GM21528 (cell line): Measurements from ENCODE around the gene ARG2.
A peak's percentile ranks its signal among the peaks of the same experiment; 100 is the strongest.

Experiments
- ATAC-seq: cut with Tn5 transposase; IDR thresholded peaks from one replicate; pipeline ENCODE4 v1.9.1; 2021; ENCODE audit warnings: mild to moderate bottlenecking, moderate library complexity; ENCODE audit not compliant: unreplicated experiment, low FRiP score

The ARG2 gene

DNA sequence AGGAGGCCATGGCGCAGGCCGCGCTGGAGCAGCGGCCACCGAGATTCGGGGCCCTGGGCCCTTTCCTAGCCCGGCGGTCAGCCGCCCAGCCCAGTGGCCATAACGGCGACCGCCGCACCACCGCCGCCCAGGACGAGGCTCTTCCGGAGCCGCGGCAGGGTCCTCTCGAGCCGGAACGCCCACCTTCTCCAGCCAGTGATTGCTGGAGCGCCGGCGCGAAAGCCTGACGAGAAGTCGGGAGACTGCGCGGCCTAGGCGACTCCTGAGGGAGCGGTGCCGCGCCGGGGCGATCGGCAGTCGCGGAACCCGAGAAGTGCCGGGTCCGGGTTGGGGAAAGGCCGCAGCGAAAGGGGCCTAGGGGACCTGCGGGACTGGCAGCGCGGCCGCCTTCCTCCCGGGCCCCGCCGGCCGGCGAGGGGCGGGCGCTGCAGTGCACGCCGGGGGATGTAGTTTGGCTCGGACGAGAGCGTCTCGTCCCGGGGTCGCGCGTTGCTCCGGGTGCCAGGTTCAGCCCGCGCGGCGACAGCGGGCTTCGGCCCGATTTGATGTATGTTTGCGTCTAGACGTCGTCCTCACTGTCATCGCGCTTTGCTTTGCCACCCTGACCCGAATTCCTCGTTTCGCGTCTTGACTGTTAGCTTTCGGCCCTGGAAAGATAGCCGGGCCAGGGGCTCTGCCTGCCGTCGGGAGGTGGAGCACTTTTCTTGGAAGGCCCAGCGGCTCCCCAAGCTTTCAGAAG lies 54.9 kb downstream of the ARG2 start, which contains the start of gene VTI1B:
VTI1B (minus strand) TSS at position 153 of the 739 bp plus-strand sequence; CDS start at position 10, 143 bp downstream.
- peak; percentile 86 for ATAC-seq

GRCh38 chr14:67675219-67675582 lies 55.5 kb downstream of the ARG2 start:
- no peak for ATAC-seq

DNA sequence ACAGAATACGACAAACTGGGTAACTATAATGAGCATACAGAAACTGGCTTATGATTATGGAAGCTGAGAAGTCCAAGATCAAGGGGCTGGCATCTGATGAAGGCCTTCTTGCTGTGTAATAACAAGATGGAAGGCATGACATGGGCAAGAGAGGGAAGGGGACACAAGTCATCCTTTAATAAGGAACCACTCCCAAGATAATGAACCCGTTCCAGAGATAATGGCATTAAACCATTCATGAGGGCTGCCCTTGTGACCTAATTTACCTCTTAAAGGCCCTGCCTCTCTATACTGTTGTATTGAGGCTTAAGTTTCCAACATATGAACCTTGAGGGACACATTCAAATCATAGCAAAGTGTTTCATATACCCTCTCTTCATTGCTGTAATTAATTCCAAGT lies 59.3 kb downstream of the ARG2 start:
- no peak for ATAC-seq

- ATAC-seq = peak; percentile 89
Observed at GRCh38 chr14:67680121-67680602, 60.4 kb downstream of the ARG2 start.

DNA sequence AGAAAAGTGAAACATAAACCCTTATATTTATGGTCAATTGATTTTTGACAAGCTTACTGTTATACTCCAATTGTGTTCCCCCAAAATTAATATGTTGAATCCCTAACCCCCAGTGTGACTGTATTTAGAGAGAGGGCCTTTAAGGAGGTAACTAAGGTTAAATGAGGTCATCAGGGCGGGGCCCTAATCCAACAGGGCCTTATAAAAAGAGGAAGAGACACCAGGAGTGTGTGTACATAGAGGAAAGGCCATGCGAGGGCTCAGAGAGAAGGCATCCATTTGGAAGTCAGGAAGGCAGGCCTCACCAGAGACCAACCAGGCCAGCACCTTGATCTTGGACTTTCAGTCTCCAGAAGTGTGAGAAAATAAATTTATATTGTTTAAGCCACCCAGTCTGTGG lies 61.2 kb downstream of the ARG2 start:
- no peak for ATAC-seq

DNA sequence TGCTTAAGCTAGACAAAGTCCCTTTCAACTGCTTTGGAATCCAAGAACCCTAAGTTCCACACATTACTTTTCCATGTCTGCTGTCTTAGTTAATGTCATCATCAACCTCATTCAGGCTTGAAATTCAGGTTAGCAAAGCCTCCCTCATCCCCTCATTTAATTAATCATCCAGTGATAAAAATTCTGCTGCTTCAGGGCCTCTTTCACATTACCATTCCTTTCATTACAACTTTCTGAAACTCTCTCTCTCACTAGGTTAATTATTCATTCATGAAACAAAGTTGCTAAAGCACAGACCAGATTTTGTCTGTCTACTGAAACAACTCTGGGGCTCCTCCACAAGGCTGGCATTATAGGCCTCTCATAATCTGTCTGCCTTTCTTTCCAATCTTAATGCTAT lies 64.1 kb downstream of the ARG2 start:
- ATAC-seq = no peak

DNA sequence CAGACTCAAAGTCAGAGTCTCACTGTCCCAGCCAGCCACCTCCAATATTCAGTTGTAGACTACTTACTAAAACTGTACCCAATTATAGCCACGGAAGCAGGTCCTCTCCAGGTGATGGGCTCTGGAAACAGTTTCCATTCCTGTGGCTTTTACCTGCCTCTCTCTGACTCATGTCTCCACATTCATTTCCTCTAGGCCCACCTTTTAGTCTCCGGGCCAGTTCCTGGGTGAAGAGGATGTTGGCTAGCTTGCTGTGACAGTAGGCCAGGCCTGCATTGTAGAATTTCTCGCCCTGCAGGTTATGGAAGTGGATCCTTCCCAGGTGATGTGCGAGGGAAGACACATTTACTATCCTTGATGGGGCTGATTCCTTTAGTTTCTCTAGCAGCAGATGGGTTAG lies 70.3 kb downstream of the ARG2 start:
- no peak for ATAC-seq

DNA sequence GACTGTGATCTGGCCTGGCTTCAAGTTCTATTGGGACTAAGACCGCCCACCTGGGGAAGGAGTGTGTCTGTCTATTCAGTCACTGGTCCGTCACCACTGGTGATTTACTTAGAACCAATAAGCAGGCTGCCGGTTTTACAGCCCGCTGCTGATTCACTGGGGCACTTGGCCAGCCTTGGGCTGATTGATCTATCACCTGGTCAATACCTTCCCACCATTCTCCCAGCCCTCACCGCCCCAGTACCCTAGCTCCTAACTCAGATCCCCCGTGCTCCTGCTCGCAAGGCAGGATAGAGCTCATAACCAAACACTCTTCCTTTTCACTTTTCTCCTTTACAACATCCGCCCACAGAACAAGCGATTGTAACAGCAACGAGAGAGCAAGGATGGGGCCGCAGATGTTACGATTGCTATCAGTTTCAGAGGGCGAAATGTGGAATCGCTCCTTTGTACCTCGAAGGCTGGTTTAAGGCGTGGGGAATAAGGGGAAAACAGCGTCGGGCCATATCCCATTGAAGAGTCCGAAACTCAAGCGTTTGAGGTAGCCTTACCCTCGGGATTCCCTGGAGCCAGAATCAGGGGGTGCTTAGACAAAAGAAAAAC lies 75.2 kb downstream of the ARG2 start:
- peak; percentile 86 for ATAC-seq

DNA sequence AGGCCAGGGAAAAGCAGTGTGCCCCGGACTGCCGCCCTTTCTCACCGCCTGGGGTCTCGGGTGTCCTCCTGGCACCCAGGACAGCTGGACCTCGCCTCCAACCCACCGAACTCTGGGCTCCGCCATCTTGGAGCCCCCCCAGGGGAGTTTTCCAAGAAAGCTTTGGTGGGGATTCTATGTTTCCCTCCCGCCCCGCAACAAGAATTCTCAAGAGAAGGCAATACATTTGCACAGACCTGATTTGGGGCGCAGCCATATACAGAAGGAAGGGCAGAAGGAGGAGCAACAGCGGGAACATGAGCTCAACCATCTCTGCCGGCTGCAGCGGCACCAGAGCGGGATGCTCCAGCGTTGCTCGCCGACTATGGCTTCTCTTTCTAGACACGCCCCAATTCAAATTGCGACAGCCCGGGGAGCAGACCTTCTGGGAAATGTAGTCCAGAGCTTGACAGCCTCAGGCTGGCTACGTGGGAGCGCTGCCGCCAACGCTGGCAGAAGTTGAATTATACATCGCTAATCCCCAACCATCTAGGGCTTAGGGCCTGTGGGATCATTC lies 75.8 kb downstream of the ARG2 start, which contains the start of gene RDH11:
RDH11 (minus strand) TSS at position 371 of the 556 bp plus-strand sequence; CDS start at position 310, 61 bp downstream.
- ATAC-seq = peak; percentile 84

DNA sequence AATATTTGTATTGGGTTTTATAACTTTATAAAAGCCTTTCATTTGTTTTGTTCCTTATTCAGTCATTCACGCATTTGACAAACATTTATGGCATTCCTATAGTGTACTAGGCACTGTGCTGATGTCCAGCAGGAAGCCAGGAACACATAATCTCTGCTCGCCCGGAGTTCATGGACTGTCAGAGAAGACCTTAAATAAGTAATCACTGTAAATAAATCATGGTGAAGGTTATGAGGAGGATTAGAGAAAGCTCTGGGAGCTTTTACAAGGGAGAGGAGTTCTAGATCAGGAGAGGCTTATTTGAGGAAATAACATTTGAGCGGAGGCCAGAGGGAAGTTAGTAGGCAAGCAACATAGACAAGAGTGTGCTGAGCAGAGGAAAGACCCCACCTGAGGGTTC lies 77.3 kb downstream of the ARG2 start:
- ATAC-seq = no peak

- no peak for ATAC-seq
Observed at GRCh38 chr14:67698179-67698578, 78.5 kb downstream of the ARG2 start.
